HG03025 (cell line): ENCODE results near the gene CST3.
"Not testable (repeated sequence)": the region's sequence is repeated elsewhere in the genome, so short reads cannot be mapped to it uniquely, and the experiment has no call there.

Source experiments
- ATAC-seq: cut with Tn5 transposase; IDR thresholded peaks from one replicate; pipeline ENCODE4 v1.9.1; 2021; ENCODE audit warnings: mild to moderate bottlenecking, moderate library complexity; ENCODE audit not compliant: unreplicated experiment, low FRiP score

The CST3 gene

DNA sequence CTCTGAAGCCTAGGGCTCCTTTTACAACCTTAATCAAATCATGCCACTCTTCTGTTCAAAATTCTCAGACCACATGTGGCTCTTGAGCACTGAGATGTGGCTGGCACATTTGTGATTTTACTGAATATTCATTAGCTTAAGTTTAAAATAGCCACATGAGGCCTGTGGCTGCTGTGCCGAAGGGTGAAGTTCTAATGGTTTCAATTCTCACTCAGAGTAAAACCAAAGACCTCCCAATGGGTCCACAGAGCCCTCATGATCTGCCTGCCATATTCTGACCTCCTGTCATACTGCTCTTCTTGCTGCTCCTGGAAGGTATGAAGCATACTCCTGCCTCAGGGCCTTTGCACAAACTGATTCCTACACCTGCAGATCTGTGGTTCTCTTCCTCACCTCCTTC is 7.8 kb upstream of the CST3 start:
- ATAC-seq, result no peak

- ATAC-seq, result no peak
Measured at GRCh38 chr20:23644164-23644563, 6.4 kb upstream of the CST3 start.

- ATAC-seq, result no peak
Measured at GRCh38 chr20:23643659-23644058, 5.9 kb upstream of the CST3 start.

DNA sequence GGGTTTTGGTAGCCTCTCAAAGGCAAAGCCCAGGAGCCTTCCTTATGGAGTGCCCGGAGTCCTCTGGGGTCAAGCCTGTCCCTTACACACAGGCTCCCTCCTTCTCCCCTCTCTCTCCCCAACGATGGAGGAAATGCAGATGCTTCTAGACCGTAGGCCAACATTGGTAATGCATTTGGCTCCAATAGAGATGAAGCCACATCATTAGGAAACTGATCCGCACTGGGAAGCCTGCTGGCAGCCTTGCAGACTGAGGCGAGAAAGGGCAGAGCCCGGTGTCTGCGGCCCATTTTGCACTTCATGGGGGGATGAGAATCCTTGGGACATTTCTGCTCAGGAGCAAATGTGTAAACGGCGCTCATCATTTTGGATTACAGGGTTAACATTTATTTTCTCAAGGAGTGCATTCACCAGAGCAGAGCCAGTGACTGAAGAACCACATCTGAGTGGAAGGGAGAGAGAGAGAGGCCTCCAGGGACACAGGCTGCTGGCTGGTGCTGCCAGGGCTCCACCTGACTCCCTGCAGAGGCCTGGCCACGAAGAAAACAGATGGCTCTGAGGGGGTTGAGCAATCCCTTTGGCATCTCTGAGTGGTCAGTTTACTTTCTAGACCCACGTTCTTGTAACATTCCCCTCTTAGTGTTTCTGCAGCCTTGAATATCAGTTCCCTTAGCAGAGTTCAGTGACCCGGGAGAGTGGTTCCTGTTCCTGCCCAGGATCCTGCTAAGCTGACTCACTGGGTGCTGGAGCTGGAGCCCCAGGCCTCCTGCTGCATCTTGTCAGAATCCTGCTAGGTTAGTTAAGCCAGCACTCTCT is 4.4 kb upstream of the CST3 start:
- ATAC-seq, result no peak

DNA sequence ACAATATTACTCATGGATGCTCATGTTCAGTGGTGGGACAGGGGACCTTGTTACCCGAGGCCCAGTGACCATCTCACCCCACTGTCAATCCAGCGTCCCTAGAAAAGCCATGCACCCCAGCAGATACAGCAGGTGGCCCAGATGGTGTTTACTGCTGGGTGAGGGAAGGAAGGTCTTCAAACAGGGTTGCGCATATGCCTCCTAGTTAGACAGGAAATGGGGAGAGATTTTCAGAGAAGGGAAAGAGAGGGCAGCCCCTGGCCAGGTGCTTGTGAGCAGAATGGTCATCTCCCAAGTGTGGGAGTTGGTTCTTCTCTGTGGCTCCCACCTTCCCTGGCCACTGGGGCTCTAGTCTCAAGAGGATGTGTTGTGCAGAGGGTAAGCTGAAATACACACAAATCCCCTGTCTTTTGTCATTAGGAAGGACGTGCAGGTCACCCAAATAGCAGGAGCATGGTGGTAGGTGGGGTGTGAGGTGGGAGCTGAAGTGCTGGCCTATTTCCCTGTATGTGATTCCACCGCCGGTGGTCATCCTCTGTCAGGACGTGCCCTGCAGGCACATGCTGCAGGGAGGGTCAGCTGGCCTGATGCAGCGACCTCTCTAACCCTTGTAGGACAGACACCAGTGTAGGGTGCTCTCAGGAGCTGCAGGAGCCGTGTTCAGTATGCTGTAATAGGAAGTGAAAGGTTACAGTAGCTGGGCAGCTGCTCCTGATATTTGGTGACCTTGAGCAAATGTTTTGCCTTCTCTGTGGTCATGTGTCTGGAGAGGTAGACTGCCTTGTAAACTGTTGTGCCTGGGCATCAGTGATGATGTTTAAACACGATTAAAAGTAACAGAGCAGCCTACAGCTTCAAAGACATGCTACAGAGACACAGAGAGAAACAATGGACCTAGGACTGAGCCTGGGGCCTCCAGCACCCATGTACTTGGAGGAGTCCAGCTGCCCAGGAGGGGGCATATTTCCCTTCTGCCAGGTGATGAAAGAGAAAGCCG is 3.2 kb upstream of the CST3 start:
- no peak for ATAC-seq

DNA sequence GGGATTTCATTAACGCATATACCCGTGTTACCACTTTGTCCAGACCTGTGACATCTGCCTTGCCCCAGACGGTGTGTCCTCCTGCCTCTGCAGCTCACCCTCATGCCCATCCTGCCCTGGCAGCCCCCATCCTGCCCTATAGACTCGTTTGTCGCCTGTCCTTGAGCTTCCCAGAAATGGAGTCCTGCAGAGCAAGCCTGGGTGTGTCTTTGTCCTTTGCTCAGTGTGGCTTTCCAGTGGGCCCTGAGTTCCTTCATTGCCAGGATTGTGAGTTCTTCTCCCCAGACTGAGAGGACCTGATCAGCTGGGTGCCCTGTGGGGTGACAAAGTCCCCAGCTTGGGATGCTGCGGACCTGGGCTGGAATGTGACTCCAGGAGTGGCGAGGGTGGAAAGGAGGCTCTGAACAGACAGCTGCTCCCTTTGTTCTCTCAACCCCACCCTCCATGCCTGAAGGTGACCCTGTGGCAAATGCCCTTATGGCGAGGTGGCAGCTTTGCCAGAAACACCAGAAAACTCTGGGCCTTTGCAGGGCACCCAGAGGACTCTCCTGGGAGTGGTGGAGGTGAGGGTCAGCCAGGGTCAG is 2.4 kb upstream of the CST3 start:
- no peak for ATAC-seq

- no peak for ATAC-seq
Measured at GRCh38 chr20:23639490-23639958, 1.8 kb upstream of the CST3 start.

GRCh38 chr20:23638309-23638708 is 554 bp upstream of the CST3 start:
- no peak for ATAC-seq

GRCh38 chr20:23636908-23637281 is 860 bp downstream of the CST3 start:
- ATAC-seq, result no peak

DNA sequence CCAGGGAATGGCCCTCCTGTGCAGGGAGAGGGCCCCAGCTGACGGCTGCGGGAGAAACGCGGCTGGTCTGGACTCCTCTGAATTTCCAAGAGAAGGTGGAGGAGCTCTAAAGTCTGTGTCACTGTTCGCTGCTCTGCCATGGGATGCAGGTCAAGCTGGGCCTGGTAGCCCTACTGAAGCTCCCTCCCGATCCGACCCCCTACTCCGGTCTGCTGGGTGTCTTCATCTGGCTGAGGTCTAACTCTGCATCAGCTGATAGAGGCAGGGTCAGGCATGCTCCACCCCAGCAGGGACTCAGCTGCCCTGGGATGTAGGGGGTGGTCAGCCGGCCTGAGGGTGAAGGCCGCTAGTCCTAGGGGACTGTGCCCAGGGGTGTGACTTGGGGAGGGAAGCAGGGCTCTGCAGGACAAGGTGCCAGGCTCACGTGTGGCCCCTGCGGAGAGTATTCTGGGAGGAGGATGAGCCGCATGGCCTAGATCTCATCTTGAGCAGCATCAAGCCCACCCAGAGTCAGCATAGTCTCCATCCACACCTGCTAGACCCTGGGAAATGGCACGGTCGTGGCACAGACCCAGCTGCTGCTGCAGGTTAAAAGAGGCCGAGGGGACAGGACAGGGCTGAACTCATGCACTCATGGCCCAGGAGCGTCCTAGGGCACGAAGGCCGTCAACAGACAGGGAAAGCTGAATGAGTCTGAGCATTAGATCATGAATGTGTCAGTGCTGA is 1.4 kb downstream of the CST3 start:
- no peak for ATAC-seq

GRCh38 chr20:23635768-23636090 is 2.0 kb downstream of the CST3 start:
- not testable (repeated sequence) for ATAC-seq

DNA sequence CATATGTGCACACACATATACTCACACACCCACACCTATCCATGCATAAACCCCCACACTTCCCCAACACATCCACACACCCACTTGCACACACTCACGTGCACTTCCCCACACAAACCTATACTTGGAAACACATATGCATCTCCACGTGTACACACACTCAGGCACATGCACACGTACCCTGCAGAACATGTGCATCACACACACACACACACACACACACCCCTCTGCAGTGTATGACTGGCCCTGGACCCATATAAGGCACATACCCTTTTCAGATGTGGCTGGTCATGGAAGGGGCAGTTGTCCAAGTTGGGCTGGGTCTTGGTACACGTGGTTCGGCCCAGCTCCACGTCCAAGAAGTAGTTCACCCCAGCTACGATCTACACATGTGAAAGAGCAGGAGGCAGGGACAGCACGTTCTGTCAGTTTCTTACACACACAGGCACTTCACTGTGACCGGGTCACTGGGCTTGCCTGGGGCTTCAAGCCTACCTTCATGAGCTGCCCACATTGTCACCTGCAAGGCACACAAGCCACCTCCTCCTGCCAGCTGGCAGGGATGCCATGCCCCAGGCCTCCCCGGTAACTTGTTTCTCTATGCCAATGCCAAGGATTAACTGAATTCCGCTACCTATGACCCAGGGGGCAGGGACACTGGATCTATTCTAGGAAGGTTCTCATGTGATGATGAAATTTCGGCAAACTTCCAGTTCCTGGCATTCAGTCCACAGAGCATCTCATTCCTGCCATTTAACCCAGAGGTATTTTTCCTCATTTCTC is 2.6 kb downstream of the CST3 start:
- no peak for ATAC-seq

DNA sequence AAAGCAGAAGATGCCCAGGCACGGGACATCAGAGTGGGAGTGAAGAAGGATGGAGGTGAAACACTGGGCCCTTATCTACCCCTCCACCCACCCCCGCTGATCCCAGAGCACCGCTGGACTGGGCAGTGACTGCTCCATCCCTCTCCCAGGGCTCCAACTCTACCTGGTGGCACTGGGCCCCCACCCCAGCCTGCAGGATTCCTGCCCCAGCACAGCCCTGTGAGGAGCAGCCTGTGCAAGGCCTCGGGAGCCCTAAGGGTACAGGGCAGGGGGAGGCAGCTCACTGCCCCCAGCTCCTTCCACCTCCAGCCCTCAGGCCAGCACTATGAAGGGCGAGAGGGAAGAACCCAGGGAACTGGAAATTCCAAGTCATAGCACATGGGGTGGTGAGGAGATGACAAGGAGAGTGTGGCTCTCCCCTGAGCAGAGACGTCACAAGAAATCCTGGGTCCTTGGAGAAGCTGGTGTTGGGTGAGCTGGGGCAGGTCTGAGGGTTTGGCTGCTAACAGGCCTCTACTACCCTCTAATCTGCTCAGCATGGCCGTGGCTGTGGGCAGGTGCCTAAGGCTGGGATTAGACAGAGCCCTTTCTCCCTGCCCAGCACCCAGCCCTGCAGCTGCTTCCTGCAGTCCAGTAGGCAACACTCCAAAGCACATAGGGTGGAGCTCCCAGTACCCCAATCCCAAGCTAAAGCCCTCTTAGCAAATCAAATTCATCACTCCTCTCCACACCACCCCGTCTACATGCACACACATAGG is 3.5 kb downstream of the CST3 start:
- ATAC-seq, result no peak

DNA sequence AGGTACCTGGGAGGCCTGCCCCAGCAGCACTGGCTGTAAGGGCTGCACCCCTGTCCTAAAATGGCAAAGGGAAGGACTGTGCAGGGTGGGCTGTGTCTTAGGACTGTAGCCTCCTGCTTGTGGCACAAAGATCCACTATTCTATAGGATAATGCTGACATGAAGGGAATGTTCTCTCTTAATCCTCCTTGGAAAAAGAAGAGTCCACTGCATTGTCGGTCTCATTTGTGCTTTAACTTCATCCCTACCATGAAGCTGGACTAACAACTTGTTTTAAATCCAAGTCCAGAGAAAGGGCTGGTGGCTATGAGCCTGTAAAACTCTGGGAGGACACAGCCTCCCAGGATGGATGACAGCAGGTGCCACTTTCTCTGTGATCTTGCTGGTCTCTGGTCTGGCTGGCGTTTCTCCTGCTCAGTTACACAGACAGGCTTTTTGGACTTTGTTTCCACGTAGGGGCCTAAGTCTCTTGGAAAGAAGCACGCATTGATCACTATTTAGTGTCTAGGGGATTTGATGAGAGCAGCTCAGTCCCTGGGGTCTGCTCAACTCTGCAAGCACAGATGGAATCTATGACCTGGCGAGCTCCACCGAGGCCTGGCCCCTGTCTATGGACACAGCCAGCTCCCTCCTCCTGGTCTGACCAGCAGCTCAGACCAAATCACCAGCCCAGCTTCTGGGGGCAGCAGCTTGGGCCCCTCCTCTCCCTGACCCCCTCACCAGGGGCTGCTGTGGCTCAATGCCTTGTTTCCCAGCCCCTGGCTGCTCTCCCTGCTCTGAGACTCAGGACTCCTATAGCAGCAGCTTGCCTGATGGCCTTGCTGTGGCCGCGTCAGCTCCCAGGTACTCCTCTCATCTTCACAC is 4.8 kb downstream of the CST3 start:
- no peak for ATAC-seq

DNA sequence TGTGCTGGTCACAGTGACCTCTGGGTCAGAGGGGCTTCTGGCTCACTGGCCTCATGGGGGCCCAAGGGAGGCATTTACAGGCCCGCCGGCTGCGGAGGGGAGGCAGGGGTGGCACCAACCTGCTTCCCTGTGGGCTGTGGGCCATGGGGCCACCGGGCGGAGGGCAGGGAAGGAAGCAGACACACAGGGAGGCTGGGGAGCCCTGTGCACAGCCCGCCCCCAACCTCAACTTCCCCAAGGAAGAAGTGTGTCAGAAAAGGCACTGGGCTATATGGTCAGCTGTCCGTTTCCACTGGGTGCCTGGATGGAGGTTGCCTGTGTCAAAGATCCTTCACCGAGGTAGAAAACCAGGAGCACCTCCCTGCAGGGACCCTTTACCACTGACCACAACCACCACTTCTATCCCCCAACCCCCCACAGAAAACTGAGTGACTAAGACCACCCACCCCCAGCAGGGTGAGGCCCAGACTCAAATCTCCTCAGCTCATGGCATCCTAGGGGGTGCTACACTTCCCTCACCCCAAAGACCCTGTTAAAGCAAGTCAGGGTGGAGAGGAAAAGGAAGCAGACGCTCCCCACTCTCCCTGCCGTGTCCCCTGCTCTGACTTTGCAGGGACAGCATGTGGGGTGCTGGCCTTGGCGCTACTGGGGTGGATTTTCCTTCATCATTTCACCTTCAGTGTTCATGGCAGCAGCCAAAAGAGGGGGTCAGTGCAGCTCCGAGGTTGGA is 5.6 kb downstream of the CST3 start:
- no peak for ATAC-seq

GRCh38 chr20:23631226-23631822 is 6.4 kb downstream of the CST3 start:
- ATAC-seq, result no peak

- ATAC-seq, result no peak
Measured at GRCh38 chr20:23630392-23630849, 7.3 kb downstream of the CST3 start.
